Neural progenitor cell (in vitro differentiated cells): ENCODE measurements around the gene TNFSF10.

Experiments used
- CTCF ChIP-seq: fragments of 200-600 bp; sonication (generic); IDR thresholded peaks from 2 replicates; pipeline ENCODE4 v1.5.1; 2017; ENCODE audit warnings: antibody characterized with exemption, mild to moderate bottlenecking
- EZH2 ChIP-seq: fragments of 200-600 bp; sonication (generic); IDR thresholded peaks from 2 replicates; pipeline ENCODE4 v1.6.1; 2017; ENCODE audit warnings: antibody characterized with exemption, mild to moderate bottlenecking, moderate library complexity
- EZH2phosphoT487 ChIP-seq: fragments of 200-600 bp; sonication (generic); IDR thresholded peaks from 2 replicates; pipeline ENCODE4 v1.6.1; 2017; ENCODE audit warnings: antibody characterized with exemption

DNA sequence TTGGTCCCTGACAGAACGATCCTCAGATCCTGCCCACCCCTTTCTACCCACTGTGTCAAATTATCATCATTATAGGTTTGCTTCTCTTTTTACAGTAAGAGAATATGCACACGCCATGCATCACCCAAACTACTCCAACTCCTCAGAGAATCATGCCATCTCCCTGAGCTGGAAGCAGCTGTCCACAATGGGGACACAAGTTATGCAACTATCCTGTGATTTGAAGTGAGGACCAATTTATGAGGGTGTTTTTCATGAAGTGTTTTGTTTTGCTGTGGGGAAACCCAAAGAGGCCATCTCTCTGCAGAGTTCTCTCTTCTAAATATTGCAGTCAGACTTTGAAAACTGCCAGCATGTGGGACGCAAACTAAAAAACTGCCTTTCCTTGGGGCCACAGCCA lies 35.8 kb upstream of the TNFSF10 start:
- TF ChIP-seq CTCF (no peak), EZH2 (no peak), EZH2phosphoT487 (no peak)
